ENCODE measurements around the gene RPL39L.

DNA sequence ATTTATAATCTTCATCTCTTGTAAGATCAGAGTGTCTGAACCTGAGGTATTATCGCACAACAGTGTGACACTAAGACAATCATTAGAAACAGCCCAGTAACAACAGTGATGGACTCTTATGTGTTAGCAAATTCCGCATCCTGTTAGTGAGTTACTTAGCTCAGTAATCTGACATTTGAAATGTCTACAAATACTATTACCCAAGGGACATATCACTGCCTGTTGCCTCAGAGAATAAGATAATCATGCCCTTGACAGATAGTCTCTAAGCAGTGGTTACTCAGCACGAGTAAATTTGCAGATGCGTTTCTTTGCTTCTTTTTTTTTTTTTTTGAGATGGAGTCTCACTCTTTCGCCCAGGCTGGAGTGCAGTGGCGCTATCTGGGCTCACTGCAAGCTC, 44.6 kb upstream of the RPL39L start:
- no peak for TF ChIP-seq CTCF (IDR thresholded peaks at IDR 0.05)
- no peak for TF ChIP-seq POLR2A (IDR thresholded peaks at IDR 0.05)

Data from uterus (tissue), 2 donors.